OCI-LY1 (cell line): ENCODE results near the gene HJURP.

Experiments
- H2AFZ ChIP-seq: fragments of 200-600 bp; sonication (generic), shearing (Covaris generic); 2 replicates; pipeline ENCODE4 v1.6.0; 2014; ENCODE audit warnings: antibody characterized with exemption, mild to moderate bottlenecking, low read length
- H3F3A ChIP-seq: fragments of 200-600 bp; sonication (generic), shearing (Covaris generic); 2 replicates; pipeline ENCODE4 v1.6.0; 2014; ENCODE audit warnings: mild to moderate bottlenecking, antibody characterized with exemption, low read length, moderate library complexity; ENCODE audit not compliant: insufficient read depth
- H3K27ac ChIP-seq: fragments of 200-600 bp; sonication (generic); 2 replicates; pipeline ENCODE4 v1.5.1; 2014; ENCODE audit warnings: low read length, mixed run types, mild to moderate bottlenecking, low read depth; ENCODE audit not compliant: poor library complexity, severe bottlenecking
- H3K27me3 ChIP-seq: fragments of 200-600 bp; sonication (generic); 2 replicates; pipeline ENCODE4 v1.6.0; 2014; ENCODE audit warnings: antibody characterized with exemption, mild to moderate bottlenecking, low read length, moderate library complexity; ENCODE audit not compliant: insufficient read depth
- H3K36me3 ChIP-seq: fragments of 200-600 bp; sonication (generic); 2 replicates; pipeline ENCODE4 v1.6.1; 2014; ENCODE audit warnings: mild to moderate bottlenecking, antibody characterized with exemption, low read length, moderate library complexity, mixed read lengths; ENCODE audit not compliant: insufficient read depth
- H3K4me1 ChIP-seq: fragments of 200-600 bp; sonication (generic); 2 replicates; pipeline ENCODE4 v1.5.1; 2014; ENCODE audit warnings: mild to moderate bottlenecking, low read length, moderate library complexity; ENCODE audit not compliant: insufficient read depth, severe bottlenecking
- H3K4me2 ChIP-seq: fragments of 200-600 bp; sonication (generic), shearing (Covaris generic); 2 replicates; pipeline ENCODE4 v1.6.1; 2014; ENCODE audit warnings: low read length
- H3K4me3 ChIP-seq: fragments of 200-600 bp; sonication (generic); 2 replicates; pipeline ENCODE4 v1.5.1; 2014; ENCODE audit warnings: low read length, low read depth, mild to moderate bottlenecking, mixed read lengths; ENCODE audit not compliant: poor library complexity, severe bottlenecking
- H3K79me2 ChIP-seq: fragments of 200-600 bp; shearing (Covaris generic); 2 replicates; pipeline ENCODE4 v1.6.1; 2016; ENCODE audit warnings: mixed run types, low read length, mixed read lengths; ENCODE audit not compliant: insufficient read depth
- H3K9ac ChIP-seq: fragments of 200-600 bp; sonication (generic), shearing (Covaris generic); 2 replicates; pipeline ENCODE4 v1.6.1; 2014; ENCODE audit warnings: mild to moderate bottlenecking, low read length, mixed read lengths
- H3K9me2 ChIP-seq: fragments of 200-600 bp; sonication (generic), shearing (Covaris generic); 2 replicates; pipeline ENCODE4 v1.6.1; 2014; ENCODE audit warnings: low read depth, mild to moderate bottlenecking, low read length, mixed read lengths
- H3K9me3 ChIP-seq: fragments of 200-600 bp; shearing (Covaris generic); 2 replicates; pipeline ENCODE4 v1.6.1; 2014; ENCODE audit warnings: low read length, mixed read lengths
- H4K20me1 ChIP-seq: fragments of 200-600 bp; sonication (generic), shearing (Covaris generic); 2 replicates; pipeline ENCODE4 v1.6.0; 2016; ENCODE audit warnings: mild to moderate bottlenecking, low read length; ENCODE audit not compliant: insufficient read depth
- EZH2 ChIP-seq: fragments of 200-600 bp; sonication (generic), shearing (Covaris generic); IDR thresholded peaks from 2 replicates; pipeline ENCODE4 v1.8.0; 2017; ENCODE audit warnings: borderline replicate concordance, mixed run types, mild to moderate bottlenecking, antibody characterized with exemption, low read length, moderate library complexity, mixed read lengths
- TF ChIP-seq, protein P1 (sequence below): fragments of 200-600 bp; sonication (generic), shearing (Covaris generic); IDR thresholded peaks from 2 replicates; pipeline ENCODE4 v1.5.1; 2017; ENCODE audit warnings: mild to moderate bottlenecking, antibody characterized with exemption, low read length, moderate library complexity, mixed read lengths

HJURP gene

DNA sequence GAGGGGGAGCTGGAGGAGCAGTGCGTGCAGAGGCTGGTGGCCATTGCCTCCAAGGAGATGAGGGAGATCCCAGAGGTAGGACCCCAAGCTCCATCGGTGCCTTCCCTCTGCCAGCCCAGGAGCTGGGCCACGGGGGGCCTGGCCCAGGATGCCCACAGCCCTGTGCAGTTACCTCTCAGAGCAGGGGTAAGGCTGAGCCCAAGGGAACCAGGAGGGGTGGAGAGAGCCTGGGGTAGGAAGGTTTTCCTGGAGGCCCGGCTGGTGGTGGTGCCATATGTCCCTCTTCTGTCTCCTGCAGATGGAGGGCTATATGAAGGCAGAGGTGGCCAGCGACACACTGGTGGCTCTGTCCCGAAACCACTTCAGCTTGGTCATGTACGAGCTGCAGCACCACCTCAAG, 64.8 kb downstream of the HJURP start:
- Histone ChIP-seq H3K27ac (no peak overlapping the region), H3K36me3 (no peaks in the 10 kb centered on the region), H3K4me1 (peaks cover 21% of the 10 kb centered on the region), H3K9ac (no peak overlapping the region), H2AFZ (no peak overlapping the region), H3K27me3 (no peaks in the 10 kb centered on the region; the same call in 1 of the 2 replicates), H3K4me2 (no peak overlapping the region), H4K20me1 (no peaks in the 10 kb centered on the region), H3K9me2 (no peaks in the 10 kb centered on the region), H3K4me3 (no peak overlapping the region), H3K9me3 (no peaks in the 10 kb centered on the region), H3K79me2 (no peaks in the 10 kb centered on the region), H3F3A (no peaks in the 10 kb centered on the region)
- no peak for TF ChIP-seq EZH2
- TF ChIP-seq, protein P1, sequence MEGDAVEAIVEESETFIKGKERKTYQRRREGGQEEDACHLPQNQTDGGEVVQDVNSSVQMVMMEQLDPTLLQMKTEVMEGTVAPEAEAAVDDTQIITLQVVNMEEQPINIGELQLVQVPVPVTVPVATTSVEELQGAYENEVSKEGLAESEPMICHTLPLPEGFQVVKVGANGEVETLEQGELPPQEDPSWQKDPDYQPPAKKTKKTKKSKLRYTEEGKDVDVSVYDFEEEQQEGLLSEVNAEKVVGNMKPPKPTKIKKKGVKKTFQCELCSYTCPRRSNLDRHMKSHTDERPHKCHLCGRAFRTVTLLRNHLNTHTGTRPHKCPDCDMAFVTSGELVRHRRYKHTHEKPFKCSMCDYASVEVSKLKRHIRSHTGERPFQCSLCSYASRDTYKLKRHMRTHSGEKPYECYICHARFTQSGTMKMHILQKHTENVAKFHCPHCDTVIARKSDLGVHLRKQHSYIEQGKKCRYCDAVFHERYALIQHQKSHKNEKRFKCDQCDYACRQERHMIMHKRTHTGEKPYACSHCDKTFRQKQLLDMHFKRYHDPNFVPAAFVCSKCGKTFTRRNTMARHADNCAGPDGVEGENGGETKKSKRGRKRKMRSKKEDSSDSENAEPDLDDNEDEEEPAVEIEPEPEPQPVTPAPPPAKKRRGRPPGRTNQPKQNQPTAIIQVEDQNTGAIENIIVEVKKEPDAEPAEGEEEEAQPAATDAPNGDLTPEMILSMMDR, result no peak
